ENCODE data around the gene NCS1.

GRCh38 chr9:130167927-130168326 lies 4.3 kb upstream of the NCS1 start:
- TF ChIP-seq, protein P1, sequence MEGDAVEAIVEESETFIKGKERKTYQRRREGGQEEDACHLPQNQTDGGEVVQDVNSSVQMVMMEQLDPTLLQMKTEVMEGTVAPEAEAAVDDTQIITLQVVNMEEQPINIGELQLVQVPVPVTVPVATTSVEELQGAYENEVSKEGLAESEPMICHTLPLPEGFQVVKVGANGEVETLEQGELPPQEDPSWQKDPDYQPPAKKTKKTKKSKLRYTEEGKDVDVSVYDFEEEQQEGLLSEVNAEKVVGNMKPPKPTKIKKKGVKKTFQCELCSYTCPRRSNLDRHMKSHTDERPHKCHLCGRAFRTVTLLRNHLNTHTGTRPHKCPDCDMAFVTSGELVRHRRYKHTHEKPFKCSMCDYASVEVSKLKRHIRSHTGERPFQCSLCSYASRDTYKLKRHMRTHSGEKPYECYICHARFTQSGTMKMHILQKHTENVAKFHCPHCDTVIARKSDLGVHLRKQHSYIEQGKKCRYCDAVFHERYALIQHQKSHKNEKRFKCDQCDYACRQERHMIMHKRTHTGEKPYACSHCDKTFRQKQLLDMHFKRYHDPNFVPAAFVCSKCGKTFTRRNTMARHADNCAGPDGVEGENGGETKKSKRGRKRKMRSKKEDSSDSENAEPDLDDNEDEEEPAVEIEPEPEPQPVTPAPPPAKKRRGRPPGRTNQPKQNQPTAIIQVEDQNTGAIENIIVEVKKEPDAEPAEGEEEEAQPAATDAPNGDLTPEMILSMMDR (conservative IDR thresholded peaks at IDR 0.05 in 1 of 2, IDR thresholded peaks at IDR 0.05 in 1 of 2; ENCODE audit: low read depth in 1 of 2, low read length in 2 of 2) = no peak
- no peak for TF ChIP-seq EZH2 (IDR thresholded peaks at IDR 0.05; ENCODE audit: low read length, missing control alignments)

All from fibroblast of lung (primary cell).